GM15510 (cell line): ENCODE data around the gene OGFOD3.

Experiments
- POLR2A ChIP-seq: IDR thresholded peaks from 3 replicates; pipeline ENCODE4 v1.6.1; 2011; ENCODE audit warnings: borderline replicate concordance; ENCODE audit not compliant: insufficient read length; ENCODE audit errors: extremely low read depth

Gene OGFOD3

DNA sequence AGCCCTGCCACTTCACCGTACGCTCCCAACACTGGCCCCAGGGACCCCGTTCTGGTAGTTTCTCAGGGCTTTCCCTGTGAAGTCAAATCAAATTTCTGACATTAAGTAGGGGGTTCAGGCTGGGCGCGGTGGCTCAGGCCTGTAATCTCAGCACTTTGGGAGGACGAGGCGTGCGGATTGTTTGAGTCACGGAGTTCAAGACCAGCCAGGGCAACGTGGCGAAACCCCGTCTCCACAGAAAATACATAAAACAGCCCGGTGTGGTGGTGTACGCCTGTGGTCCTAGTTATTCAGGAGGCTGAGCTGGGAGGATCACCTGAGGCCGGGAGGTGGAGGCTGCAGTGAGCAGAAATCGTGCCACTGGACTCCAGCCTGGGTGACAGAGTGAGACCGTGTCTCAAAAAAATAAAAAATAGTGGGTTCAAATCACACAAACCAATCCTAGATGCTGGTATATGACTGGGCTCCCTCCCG lies 31.5 kb upstream of the OGFOD3 start:
- TF ChIP-seq POLR2A, result no peak

GRCh38 chr17:82449131-82449882 lies 30.9 kb upstream of the OGFOD3 start:
- peak; percentile 68 for TF ChIP-seq POLR2A

GRCh38 chr17:82447876-82448275 lies 29.5 kb upstream of the OGFOD3 start:
- TF ChIP-seq POLR2A, result no peak

- TF ChIP-seq POLR2A, result no peak
Measured at GRCh38 chr17:82446649-82447048, 28.3 kb upstream of the OGFOD3 start.

DNA sequence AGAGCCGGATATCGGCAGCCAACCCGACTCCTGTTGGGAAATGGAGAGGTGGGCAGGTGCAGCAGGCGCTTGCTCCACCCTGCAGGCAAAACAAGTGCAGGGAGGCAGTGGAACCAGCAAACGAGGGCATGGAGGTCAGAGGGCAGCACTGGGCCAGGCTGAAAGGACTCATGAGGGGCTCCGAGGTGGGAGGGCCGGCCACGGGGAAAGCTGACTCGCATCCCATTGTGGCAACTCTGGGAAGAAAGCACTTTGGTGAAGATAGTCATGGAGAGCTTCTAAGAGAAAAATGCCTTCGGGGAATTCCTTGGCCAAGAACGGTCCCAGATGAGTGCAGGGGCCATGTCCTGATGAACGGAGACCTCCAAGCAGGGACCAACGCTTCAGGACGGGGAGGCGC lies 27.7 kb upstream of the OGFOD3 start:
- no peak for TF ChIP-seq POLR2A

DNA sequence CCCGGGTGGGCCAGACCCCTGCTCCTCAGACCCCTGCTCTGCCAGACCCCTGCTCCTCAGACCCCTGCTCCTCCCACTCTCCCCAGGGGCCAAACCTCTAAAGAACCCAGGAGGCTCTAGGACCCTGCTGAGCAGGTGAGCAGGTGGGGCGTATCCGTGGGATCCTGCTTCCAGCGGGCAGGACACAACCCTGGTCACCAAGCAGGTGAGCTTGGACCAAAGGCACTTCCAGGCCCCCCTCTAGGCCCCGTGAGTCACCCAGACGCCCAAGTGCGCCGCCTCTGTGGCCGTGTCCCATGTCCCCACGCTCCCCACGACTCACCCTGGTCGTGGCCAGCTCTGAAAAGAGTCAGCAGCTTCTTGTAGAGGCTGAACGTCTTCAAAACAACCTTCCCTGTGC lies 27.2 kb upstream of the OGFOD3 start:
- no peak for TF ChIP-seq POLR2A

GRCh38 chr17:82444941-82445521 lies 26.6 kb upstream of the OGFOD3 start:
- no peak for TF ChIP-seq POLR2A

DNA sequence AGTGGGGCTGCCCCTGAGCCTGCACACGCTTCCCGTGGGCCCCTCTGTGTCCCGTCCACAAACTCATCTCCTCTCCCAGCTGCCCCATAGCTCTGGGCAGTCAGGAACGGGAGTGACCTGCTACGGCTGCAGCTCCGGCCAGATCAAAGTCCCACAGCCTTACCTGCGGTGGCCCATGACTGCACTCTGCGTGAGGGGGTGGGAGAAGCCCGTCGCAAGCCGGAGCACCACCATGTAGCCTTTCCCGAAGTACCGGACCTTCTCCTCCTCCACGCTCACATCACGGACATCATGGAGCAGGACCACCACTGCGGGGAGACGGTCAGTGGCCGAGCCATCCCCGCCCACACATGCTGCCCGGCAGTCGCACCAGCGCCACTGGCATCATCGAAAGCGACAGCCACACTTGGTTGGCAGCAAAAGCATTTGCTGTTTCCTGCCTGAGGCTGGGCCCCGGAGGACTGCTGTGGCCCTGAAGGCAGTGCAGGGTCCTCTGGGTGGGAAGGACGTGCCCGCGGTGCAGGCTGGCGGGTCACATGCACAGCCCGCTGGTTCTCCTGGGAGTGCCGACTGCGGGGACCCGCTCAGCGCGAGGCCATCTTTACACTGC lies 26.0 kb upstream of the OGFOD3 start:
- TF ChIP-seq POLR2A, result peak; percentile 0

GRCh38 chr17:82443465-82444283 lies 25.3 kb upstream of the OGFOD3 start:
- peak; percentile 9 for TF ChIP-seq POLR2A

DNA sequence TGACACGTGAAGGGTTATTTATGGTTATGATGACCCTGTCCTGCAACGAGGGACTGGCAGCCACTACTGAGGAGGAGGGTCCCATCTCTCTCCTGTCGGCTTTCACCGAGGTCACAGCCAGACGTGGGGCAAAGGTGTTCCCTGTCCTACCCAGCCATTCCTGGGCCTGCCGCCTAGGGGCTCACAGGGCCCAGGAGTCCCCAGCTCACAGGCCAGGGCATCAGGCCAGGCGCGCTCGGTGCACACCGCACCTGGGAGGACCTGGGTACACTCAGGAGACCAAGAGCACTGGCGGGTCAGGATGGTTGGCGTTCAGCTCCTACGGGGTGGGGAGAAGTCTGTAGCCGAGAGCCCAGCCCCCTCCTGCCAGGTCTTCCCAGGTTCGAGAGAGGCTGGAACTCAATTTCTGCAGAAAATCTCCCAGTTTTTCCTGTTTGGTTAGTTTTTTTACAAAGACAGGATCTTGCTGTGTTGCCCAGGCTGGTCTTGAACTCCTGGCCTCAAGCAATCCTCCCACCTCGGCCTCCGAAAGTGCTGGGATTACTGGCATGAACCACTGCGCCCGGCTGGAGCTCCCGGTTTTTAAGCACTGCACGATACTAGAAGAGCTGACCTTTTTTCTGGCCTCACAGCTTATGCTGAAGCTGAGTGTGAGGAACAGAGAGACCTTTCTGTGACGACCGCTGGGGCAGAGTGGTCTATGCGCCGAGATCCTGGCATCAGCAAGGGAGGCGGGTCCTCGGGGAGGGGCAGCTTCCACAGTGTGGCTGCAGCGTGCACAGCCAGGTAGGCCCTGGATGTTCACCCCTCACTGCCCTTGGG lies 24.5 kb upstream of the OGFOD3 start:
- TF ChIP-seq POLR2A, result no peak

DNA sequence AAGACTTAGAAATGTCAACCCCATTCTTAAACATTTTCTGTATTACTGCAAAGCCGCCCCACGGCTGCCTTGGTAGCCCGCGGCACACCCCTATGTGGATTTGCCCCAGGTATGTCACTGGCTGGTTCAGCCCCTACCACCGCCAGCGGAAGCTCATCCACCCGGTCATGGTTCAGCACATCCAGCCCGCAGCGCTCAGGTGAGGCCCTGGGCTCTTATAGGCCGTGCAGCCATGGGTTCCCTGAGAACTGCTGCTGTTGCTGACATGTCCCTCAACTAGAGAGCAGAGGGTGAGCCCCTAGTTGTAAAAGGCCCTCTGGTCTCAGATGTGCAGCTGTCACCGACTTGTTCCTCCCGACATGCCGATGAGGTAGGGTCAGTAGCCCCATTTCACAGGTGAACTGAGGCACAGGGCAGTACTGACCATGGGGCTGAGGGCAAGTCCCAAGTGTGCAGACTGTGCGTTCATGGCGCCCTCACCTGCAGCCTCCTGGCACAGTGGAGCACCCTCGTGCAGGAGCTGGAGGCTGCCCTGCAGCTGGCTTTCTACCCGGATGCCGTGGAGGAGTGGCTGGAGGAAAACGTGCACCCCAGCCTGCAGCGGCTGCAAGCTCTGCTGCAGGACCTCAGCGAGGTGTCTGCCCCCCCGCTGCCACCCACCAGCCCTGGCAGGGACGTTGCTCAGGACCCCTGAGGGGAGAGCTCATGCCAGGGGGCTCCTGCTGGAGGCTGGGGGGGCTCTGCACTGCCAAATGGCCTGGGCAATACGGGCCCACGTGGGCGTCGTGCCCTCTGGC lies 23.5 kb upstream of the OGFOD3 start:
- TF ChIP-seq POLR2A, result peak; percentile 44

DNA sequence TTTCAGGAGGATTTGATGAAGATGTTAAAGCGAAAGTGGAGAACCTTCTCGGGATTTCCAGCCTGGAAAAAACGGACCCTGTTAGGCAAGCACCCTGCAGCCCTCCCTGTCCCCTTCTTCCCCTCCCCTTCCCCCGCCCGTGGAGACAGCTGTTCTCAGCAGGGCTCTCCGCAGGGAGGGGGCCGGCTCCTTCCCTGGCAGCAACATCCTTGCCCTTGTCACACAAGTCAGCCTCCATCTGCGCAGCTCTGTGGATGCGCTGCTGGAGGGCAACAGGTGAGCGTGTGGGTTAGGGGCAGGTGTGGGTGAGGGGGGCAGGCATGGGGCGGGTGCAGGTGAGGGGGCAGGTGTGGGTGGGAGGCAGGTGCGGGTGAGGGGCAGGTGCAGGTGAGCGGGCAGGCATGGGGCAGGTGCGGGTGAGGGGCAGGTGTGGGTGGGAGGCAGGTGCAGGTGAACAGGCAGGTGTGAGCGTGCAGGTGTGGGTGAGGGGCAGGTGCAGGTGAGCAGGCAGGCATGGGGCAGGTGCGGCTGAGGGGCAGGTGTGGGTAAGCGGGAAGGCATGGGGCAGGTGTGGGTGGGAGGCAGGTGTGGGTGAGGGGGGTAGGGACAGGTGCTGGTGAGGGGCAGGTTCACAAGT lies 22.7 kb upstream of the OGFOD3 start:
- TF ChIP-seq POLR2A, result peak; percentile 12

DNA sequence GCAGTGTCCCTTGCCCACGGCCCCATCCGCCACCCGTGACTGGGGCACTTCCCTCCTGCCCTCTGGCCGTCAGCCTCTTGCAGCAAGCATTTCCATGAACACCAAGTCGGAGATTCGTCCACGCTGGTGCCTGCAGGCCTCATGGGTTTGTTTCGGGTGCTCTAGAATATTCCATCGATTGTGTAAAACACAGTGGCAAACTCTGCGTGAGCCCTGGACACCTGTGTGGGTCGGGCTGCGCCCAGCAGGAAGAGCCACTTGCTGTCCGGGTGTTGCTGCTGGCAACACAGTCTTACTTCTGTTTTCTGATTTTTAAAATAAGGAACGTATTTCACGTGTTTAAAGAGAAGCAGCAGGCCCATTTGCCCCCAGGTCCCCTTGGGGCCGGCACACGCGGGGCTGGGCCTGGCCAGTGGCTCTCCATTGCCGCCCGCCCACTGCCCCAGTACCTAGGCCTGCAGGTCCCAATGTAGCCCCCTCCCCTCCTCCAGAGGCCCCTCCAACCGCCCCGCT lies 22.1 kb upstream of the OGFOD3 start:
- peak; percentile 25 for TF ChIP-seq POLR2A

DNA sequence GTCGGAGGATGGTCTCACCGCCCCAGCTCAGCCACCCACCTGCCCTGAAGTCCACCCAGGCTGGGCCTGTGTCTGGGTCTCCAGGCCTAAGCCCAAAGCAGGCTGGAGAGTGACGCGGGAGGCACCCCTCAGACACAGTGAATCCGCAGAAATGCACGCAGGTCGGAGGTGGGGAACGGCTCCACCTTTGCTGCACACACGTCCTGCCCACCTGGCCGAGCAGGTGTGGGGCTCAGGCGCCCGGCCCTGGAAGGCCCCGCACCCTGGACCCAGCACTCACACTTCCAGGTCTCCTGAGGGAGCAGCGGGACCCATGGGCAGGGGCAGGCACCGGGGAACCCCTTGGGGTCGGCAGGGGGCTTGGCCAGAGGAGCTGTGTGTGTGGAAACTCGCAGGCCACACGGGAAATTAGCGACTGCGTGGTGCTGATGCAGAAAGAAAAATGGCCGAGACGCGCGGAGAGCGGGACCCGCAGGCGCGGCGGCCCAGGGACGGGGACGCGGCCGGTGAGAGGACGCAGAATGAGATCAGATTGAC lies 21.5 kb upstream of the OGFOD3 start:
- no peak for TF ChIP-seq POLR2A
